Measurements from ENCODE around the gene CCDC89. TPM values are rescaled to one million over a fixed set of nuclear protein-coding genes. Genes with fewer than 3 reads are reported as not detected.

CCDC89 gene
- total RNA-seq, 6 experiments from 2014 or later, result 1.7 to 3.5 (median 2.8) TPM

- peaks cover 9% of the 10 kb centered on the region; the same call in 1 of the 2 replicates for H3K36me3 Mint-ChIP-seq (ENCODE audit: low read depth)
- no peak for TF ChIP-seq CTCF (IDR thresholded peaks at IDR 0.05)
- H3K27ac Mint-ChIP-seq, result peak overlapping the region; percentile 97
- H3K4me3 Mint-ChIP-seq, result peak overlapping the region; percentile 90
- DNase-seq, result peak; percentile 25
- peaks cover 48% of the 10 kb centered on the region for H3K4me1 Mint-ChIP-seq (ENCODE audit: low read depth)
- no peaks in the 10 kb centered on the region for H3K9me3 Mint-ChIP-seq
- peaks cover 2% of the 10 kb centered on the region; the same call in 1 of the 2 replicates for H3K27me3 Mint-ChIP-seq (ENCODE audit: insufficient read depth)
Measured at GRCh38 chr11:85685125-85685819, 723 bp downstream of the CCDC89 start.

DNA sequence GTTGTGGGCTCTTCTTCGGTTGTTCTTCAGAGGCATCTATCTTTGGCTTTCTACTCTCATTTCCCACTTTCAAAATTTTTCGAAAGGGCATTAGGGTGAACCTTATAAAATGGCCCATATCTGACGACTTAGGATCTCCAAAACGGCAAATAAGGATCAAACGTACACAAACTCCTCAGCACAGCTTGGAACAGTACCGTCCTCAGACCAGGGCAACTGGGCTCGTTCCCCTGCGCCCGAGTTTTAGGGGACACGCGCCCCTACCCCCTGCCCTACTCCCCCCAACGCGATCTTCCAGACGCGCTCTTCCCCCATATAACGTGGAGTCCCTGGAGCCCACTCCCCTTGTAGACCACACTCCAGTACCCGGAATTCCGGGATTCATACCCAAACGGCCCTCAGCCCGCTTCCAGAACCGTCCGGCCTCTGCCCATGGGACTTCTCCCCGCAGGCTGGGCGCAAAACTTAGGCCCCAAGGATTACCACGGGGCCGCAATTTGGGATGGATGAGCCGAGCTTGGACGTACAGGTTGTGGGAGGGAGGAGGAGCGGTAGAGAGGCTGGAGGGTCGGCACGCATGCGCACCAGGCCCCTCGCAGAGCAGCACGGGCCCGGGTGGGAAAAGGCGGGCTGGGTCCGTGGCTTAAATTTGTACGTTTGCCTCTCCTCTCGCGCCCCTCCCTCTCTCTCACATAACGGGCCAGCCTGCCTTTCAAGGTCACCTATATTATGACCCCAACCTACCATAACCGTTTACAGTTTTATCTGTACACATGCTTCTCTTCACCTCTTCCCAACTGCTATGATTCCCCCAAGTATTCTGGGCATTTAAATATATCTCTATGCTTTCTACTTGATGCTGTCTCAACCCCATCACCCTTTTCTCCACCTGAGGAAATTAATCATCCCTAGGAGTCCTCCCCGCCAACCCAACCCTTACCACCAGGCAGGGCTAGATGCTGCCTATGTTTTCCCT lies 3.4 kb downstream of the CCDC89 start:
- Mint-ChIP-seq H3K27ac (peak overlapping the region; percentile 55; the same call in 1 of the 2 replicates), H3K4me3 (peak overlapping the region; percentile 80), H3K36me3 (ENCODE audit: low read depth) (peaks cover 5% of the 10 kb centered on the region; the same call in 1 of the 2 replicates), H3K4me1 (ENCODE audit: low read depth) (peaks cover 48% of the 10 kb centered on the region), H3K27me3 (ENCODE audit: insufficient read depth) (peaks cover 2% of the 10 kb centered on the region; the same call in 1 of the 2 replicates), H3K9me3 (no peaks in the 10 kb centered on the region)
- TF ChIP-seq CTCF (IDR thresholded peaks at IDR 0.05), result no peak
- no peak for DNase-seq

GRCh38 chr11:85680897-85681296 lies 5.1 kb downstream of the CCDC89 start:
- Mint-ChIP-seq H3K36me3 (ENCODE audit: low read depth) (peaks cover 5% of the 10 kb centered on the region; the same call in 1 of the 2 replicates), H3K27me3 (ENCODE audit: insufficient read depth) (peaks cover 2% of the 10 kb centered on the region; the same call in 1 of the 2 replicates), H3K4me3 (no peak overlapping the region), H3K9me3 (no peaks in the 10 kb centered on the region), H3K4me1 (ENCODE audit: low read depth) (peaks cover 34% of the 10 kb centered on the region), H3K27ac (no peak overlapping the region)
- TF ChIP-seq CTCF (IDR thresholded peaks at IDR 0.05), result no peak
- no peak for DNase-seq

- no peak overlapping the region for H3K27ac Mint-ChIP-seq
- H3K9me3 Mint-ChIP-seq, result no peaks in the 10 kb centered on the region
- H3K4me3 Mint-ChIP-seq, result no peak overlapping the region
Measured at GRCh38 chr11:85679576-85679975, 6.4 kb downstream of the CCDC89 start.

More at GRCh38 chr11:85679576-85679975, 6.4 kb downstream of the CCDC89 start:
- Mint-ChIP-seq H3K4me1 (ENCODE audit: low read depth) (peaks cover 21% of the 10 kb centered on the region), H3K27me3 (ENCODE audit: insufficient read depth) (peaks cover 6% of the 10 kb centered on the region), H3K36me3 (ENCODE audit: low read depth) (peaks cover 5% of the 10 kb centered on the region; the same call in 1 of the 2 replicates)
- no peak for TF ChIP-seq CTCF (IDR thresholded peaks at IDR 0.05)
- no peak for DNase-seq
